HS-27A (cell line): ENCODE data around the gene PADI2.

ENCODE experiments used
- DNase-seq: peaks from one replicate; pipeline ENCODE4 v3.0.0-alpha.2; 2012; ENCODE audit warnings: low read depth, missing footprints

The PADI2 gene

GRCh38 chr1:17139637-17140036 lies 20.4 kb upstream of the PADI2 start:
- DNase-seq = no peak

DNA sequence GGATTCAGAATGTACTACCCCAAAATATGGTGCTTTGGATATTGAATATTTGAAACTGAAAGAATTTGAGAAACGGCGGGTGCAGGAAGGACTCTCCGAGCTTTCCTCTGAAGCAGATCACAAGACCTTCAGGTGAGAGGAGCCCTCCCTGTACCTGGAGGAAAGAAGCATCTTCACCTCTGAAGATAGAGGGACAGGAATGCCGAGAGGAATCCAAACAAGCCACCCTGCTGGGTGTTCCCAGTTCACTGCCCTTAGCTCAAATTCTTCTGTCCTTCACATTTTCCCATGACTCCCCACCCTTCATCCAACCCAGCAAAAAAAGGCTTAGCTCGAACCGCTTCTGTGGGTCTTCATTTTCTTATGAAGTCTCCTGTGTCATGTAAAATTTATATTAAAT lies 18.2 kb upstream of the PADI2 start:
- DNase-seq = no peak

GRCh38 chr1:17136936-17137335 lies 17.7 kb upstream of the PADI2 start:
- DNase-seq = no peak

DNA sequence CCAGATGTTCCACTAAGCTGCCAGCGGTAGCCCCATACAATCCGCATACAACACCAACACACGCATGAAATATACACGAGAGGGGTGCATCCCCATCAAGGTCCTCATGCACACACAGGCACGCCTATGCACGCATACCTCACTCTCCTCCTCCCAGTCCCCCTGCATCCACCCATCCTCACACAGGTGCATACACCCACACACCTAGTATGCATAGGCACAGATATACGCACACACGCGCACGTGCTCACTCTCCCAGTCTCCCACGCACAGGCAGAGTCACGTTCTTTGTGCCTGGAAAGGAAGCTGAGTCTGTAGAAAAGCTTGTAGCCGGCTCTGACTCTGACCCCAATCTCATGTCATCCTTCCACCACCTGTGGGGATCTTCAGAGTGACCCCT lies 16.9 kb upstream of the PADI2 start:
- DNase-seq = no peak

GRCh38 chr1:17135530-17135929 lies 16.3 kb upstream of the PADI2 start:
- DNase-seq = no peak

- no peak for DNase-seq
Observed at GRCh38 chr1:17134724-17135123, 15.5 kb upstream of the PADI2 start.

DNA sequence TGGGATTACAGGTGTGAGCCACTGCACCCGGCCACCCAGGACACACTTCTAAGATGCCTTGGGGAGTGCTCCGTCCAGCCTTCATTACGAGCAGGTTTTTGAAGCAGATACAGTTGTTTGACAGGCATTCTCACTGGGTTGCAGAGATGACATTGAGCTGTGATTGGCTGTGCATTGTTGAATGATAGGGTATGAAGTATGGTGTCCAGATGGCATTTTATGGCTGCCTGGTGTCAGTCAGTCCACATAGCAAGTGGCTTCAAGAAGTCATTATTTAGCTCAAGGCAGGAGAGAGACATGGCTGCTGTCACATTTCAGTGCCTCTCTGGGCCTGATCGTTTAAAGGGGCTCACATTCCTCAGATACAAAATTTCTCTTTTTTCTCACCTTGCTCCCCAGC lies 14.8 kb upstream of the PADI2 start:
- no peak for DNase-seq

DNA sequence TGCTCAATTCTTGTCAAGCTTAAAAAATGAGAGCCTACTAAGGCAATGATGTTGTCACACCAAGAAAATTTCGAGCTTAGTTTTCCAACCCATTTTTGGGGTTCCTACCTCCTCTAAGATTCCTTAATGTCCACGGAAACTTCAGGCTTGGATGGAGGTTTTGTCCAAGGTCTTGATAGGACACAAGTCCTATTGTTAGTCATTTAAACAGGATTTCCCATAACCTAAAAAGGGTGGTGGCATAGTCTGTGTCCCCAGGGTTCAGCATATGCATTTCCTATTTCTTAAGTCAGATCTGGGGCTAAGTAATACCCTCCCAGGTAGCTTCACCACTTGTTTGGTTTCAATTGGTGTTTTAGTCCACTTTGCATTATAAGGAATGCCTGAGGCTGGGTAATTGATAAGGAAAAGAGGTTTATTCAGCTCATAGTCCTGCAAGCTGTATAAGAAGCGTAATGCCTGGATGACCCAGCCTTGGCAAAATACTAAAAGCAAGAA lies 10.9 kb upstream of the PADI2 start:
- DNase-seq = peak; percentile 82

- peak; percentile 98 for DNase-seq
Observed at GRCh38 chr1:17128361-17128760, 9.1 kb upstream of the PADI2 start.

DNA sequence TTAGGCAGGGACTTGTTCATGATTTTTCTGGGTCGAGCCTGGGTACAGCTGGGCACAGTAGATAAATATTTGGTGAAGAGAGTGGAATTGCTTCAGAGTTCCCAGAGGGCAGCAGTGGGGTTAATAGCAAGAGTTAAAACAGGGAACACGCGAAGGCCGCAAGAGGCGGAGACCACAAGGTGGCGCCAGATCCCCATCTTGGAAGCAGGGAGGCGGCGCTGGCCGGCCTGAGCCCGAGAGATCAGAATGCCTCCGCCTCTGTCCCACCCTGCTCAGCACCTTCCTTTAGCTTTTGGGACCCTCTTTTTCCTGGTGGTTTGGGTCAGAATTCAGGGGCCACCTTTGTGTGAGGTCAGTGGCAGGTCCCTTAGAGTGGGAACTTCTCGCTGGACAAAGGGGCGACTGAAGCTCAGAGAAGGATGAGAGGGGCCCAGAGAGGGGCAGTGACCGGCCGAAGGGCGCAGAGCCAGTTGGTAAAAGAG lies 6.5 kb upstream of the PADI2 start:
- DNase-seq = peak; percentile 76

DNA sequence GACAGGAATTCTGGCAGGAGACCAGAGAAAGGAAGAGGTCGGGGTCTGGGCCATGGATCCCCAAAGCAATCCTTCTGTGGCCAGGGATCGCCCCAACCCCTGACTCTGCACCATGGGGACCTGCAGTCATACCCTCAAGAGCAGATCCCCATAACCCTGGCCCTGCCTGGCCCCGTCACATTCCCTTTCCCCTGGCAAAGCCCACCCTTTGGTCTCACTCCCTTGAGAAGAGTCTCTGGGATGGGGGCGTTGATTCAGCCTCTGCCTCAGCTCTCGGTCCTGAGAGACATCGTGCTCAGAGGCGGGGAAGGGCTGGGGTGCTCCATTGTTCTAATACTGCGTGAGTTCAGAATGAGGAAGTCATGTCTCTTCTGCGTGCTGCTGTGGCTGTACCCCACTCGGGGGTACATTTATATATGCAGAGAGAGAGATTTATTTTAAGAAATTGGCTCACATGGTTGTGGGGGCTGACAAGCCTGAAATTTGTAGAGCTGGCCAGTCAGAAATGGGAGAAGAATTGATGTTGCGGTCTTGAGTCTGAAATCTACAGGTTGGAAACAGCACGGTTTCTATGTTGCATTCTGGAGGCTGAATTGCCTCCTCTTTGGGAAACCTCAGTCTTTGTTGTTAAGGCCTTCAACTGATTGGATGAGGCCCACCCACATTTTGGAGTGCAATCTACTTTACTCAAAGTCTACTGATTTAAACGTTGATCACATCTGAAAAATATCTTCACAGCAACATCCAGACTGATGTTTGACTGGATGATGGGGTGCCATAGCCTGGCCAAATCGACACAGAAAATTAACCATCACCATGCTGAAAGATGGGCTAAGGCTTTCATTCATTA lies 4.2 kb upstream of the PADI2 start:
- DNase-seq = no peak

DNA sequence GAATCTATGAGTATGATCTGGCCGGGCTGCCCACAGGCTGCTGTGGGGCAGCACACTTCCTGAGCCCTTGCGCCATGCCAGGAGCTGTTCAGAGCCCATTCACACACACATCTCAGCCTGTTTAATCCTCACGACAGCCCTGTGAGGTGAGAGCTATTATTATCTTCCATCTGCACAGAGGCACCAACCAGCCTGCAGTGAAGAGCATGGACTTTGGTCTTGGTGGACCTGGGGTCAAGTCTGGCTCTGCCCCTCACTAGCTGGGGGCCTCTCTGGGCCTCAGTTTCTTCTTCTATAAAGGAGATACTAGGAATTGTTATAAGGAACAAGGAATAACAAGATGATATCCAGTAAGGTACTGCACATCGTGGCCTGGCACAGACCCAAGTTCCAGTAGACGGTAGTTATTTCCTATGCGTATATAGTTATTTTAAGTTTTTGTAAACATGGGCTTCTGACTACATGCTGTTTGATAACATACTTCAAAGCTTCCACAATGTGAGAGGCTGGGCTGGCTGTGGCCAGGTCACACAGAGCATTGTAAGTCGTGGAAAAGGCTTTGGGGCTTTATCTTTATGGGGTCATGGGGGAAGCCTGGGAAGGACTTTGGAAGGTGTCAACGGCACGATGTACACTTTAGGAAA lies 3.4 kb upstream of the PADI2 start:
- DNase-seq = no peak

GRCh38 chr1:17121881-17122280 lies 2.6 kb upstream of the PADI2 start:
- DNase-seq = no peak

- no peak for DNase-seq
Observed at GRCh38 chr1:17120962-17121837, 1.9 kb upstream of the PADI2 start.

- DNase-seq = no peak
Observed at GRCh38 chr1:17120481-17120877, 1.2 kb upstream of the PADI2 start.

- DNase-seq = no peak
Observed at GRCh38 chr1:17119773-17120480, 676 bp upstream of the PADI2 start.

DNA sequence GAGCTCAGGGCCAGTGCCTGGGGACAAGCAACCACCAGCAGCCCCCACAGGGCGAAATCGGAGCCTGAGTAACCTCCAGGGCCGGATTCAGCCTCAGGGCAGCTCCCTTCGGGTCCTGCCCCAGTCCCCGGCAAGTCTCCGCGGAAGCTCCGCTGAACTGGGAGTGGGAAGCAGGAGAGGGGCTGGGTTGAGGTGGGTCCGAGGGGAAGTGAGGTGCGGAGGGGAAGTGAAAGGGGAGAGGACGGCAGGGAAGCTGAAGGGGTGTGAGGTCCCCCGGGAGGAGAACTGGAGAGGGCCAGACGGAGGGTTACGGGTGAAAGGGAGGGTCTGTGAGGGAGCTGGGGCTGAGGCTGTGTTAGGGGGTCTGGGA lies 560 bp downstream of the PADI2 start:
- DNase-seq = no peak

DNA sequence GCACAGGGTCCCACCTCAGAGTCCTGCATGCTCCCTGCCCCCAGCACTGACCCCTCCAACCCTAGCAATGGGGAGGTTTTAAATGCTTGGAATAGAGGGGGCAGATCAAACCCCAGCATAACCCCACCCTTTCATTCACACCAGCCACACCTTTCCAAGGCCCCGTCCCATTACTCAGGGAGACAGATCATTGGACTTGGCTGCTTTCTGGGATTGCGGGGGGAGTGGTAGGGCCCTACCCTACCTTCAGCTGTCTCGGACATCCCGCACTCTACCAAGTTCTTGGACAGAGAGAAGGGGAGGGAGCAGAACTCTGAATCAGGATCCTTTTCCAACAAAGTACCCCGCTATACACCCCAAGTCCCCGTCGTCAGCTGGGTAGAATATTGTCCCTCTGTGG lies 983 bp downstream of the PADI2 start:
- DNase-seq = no peak

DNA sequence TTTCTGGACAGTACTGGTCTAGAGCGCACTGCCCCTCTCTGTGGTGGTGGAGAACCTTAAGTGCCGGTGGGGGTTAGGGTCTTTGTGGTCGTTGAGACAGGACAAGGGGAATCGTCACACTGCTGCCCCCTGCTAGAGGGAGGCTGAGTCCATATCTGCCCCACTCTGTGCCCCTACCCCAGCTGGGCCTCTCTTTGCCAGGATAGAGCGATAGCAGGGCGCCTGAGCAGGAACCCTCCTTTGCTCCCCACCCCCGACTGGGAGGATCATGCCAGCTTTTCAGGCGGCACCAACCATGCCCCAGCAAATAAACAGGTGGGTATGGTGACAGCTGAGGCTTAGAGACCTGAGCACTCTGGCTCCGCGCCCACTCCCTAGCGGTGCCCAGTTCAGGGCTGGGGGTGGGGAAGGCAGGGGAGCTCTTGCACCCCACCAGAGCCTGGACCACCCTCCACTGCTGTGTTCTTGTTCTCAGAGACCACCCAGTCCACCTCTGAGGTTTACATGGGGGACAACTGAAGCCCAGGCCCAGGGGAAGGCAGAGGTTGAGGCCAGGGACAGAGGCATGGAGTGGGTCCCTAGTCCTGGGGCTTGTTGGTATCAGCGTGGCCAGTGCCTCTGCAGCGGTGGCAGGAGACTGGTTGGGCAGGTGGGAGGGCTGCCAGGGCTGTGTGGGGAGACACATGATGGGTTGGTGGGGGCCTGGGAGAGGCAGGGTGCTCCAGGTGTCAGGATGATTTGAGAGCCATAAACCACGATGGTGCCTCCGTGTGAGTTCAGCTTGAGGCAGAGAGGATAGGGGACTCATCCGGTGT lies 1.6 kb downstream of the PADI2 start:
- DNase-seq = no peak

DNA sequence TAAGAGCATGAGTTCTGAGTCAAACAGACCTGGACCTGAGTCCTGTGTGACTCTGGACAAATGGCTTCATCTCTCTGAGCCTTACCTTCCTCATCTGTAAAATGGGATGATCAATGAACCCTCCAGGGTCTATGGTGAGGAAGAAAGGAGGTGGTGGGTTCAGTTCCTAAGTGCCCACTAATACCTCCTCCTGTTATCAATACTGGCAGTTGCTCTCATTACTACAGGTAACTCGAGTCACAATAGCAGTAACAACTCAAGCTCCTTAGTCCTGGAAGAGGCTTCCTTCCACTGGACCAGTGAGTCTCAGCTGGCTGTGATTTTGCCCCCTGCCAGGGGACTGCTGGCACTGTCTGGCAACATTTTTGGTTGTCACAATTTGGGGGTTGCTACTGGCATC lies 2.6 kb downstream of the PADI2 start:
- no peak for DNase-seq

DNA sequence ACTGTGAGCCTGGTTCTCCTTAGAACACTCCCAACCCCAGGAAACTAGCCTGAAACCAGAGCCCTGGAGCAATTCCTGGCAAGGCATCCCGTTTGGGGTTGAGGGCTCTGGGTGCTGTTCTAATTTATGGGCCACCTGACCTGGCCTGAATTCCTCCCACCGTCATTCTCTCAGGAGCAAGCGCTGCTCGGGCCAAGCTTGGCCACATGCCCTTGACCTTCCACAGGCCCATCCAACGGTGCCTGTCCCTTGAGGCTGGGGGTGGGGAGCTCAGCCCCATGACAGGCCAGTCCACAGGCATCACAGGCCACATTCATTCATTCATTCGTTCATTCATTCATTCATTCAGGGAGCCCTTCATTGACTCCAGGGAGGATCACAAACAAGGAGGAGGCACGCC lies 5.3 kb downstream of the PADI2 start:
- DNase-seq = no peak
